Left cardiac atrium (tissue), 4 donors: Measurements from ENCODE around the gene LILRA2. TPM values are rescaled to one million over a fixed set of nuclear protein-coding genes. Genes with fewer than 3 reads are reported as not detected.
A peak's percentile ranks its signal among the peaks of the same experiment; 100 is the strongest.
"Not testable (repeated sequence)": the region's sequence is repeated elsewhere in the genome, so short reads cannot be mapped to it uniquely, and the experiment has no call there.

ENCODE experiments used
- ATAC-seq, 2 donors: fragments of 200-7000 bp; cut with Tn5 transposase; one replicate each; pipeline ENCODE4 v1.9.1; 2020; ENCODE audit warnings: mild to moderate bottlenecking in 2 of 2, moderate library complexity in 2 of 2
- DNase-seq: peaks from one replicate; pipeline ENCODE4 v3.0.0-alpha.2; 2020
- intact Hi-C, 2 donors: fragments of 100-400 bp; cut with DNase I; formaldehyde crosslinking; loops; one replicate each; pipeline versions ENCODE4 v1.14.1 to v1.15.1; 2022 to 2023
- total RNA-seq, 2 donors: library from RNA; stranded (reverse); fragmentation: NEBNext Ultra II Directional; extraction: Animal tissue kit (Norgen Biotek cat#: 25700); gene quantifications; one replicate each; pipeline ENCODE4 v1.2.1, GENCODE V29; 2021
- donor health status: DM: no; HTN: yes; CAD: no.
- donor health status: DM: no; HTN: yes; CAD: no; lungs with severe emphysema.
- donor health status: DM: yes; HTN: yes; CAD: no.
- donor health status: Dilated cardiomyopathy.

Gene LILRA2
- total RNA-seq, 2 donors from 2014 or later, result 2.1 to 5.8 TPM

GRCh38 chr19:54606230-54606629 lies 32.6 kb downstream of the LILRA2 start:
- DNase-seq (no peak), ATAC-seq (peak in 1 of 2 donors; percentile 41)
- intact Hi-C loops, result no loop called here

GRCh38 chr19:54606891-54607784 lies 33.5 kb downstream of the LILRA2 start:
- intact Hi-C loops, result no loop called here
- peak in 1 of 2 donors; percentile 61 for ATAC-seq
- peak; percentile 35 for DNase-seq

GRCh38 chr19:54607785-54608150 lies 34.2 kb downstream of the LILRA2 start:
- no peak for ATAC-seq
- intact Hi-C loops, result no loop called here
- DNase-seq, result no peak

- ATAC-seq (no peak), DNase-seq (no peak)
Measured at GRCh38 chr19:54608205-54608604, 34.6 kb downstream of the LILRA2 start.

GRCh38 chr19:54608792-54609191 lies 35.2 kb downstream of the LILRA2 start:
- ATAC-seq (no peak), DNase-seq (no peak)
- intact Hi-C loops, result no loop called here

More at GRCh38 chr19:54608205-54608604, 34.6 kb downstream of the LILRA2 start:
- intact Hi-C loops, result no loop called here

GRCh38 chr19:54609356-54609791 lies 35.8 kb downstream of the LILRA2 start:
- no peak for ATAC-seq
- intact Hi-C loops, result no loop called here

GRCh38 chr19:54612428-54612827 lies 38.8 kb downstream of the LILRA2 start:
- intact Hi-C loops, result no loop called here
- DNase-seq (no peak), ATAC-seq (no peak)

More at GRCh38 chr19:54609356-54609791, 35.8 kb downstream of the LILRA2 start:
- no peak for DNase-seq

- DNase-seq (no peak), ATAC-seq (no peak)
- intact Hi-C loops, result no loop called here
Measured at GRCh38 chr19:54614726-54615125, 41.1 kb downstream of the LILRA2 start.

- DNase-seq (no peak), ATAC-seq (no peak)
Measured at GRCh38 chr19:54616057-54616456, 42.5 kb downstream of the LILRA2 start.

GRCh38 chr19:54616821-54617560 lies 43.4 kb downstream of the LILRA2 start:
- ATAC-seq (no peak), DNase-seq (no peak)
- intact Hi-C loops, result no loop called here

More at GRCh38 chr19:54616057-54616456, 42.5 kb downstream of the LILRA2 start:
- intact Hi-C loops, result no loop called here

- ATAC-seq, result no peak
- DNase-seq, result no peak
- intact Hi-C loops, result no loop called here
Measured at GRCh38 chr19:54620464-54620863, 46.9 kb downstream of the LILRA2 start.

- ATAC-seq (no peak), DNase-seq (no peak)
- intact Hi-C loops, result no loop called here
Measured at GRCh38 chr19:54622431-54622830, 48.8 kb downstream of the LILRA2 start.

GRCh38 chr19:54624234-54624633 lies 50.6 kb downstream of the LILRA2 start:
- DNase-seq, intact Hi-C loops: not testable (repeated sequence)

GRCh38 chr19:54624934-54625730 lies 51.5 kb downstream of the LILRA2 start:
- DNase-seq, ATAC-seq, intact Hi-C loops: not testable (repeated sequence)

More at GRCh38 chr19:54624234-54624633, 50.6 kb downstream of the LILRA2 start:
- not testable (repeated sequence) for ATAC-seq

GRCh38 chr19:54626757-54627156 lies 53.2 kb downstream of the LILRA2 start:
- intact Hi-C loops, result no loop called here
- DNase-seq, result no peak
- ATAC-seq, result no peak

- intact Hi-C loops, ATAC-seq, DNase-seq: not testable (repeated sequence)
Measured at GRCh38 chr19:54627912-54628311, 54.3 kb downstream of the LILRA2 start.

- peak in 1 of 2 donors; percentile 55 for ATAC-seq
- DNase-seq, intact Hi-C loops: not testable (repeated sequence)
Measured at GRCh38 chr19:54630262-54630661, 56.7 kb downstream of the LILRA2 start, which contains the start of gene LILRB1. Gene LILRB1 (plus strand): TSS chr19:54630484. CDS start chr19:54631074, 590 bp downstream.

GRCh38 chr19:54630782-54631181 lies 57.2 kb downstream of the LILRA2 start:
- intact Hi-C loops, result no loop called here
- ATAC-seq (peak in 1 of 2 donors; percentile 53), DNase-seq (no peak)
